Esophagus muscularis mucosa (tissue), 4 donors: Measurements from ENCODE around the gene NEK7. TPM values are rescaled to one million over a fixed set of nuclear protein-coding genes. Genes with fewer than 3 reads are reported as not detected.

Experiments
- DNase-seq: peaks from one replicate; pipeline ENCODE4 v3.0.0-alpha.2; 2017; ENCODE audit errors: extremely low spot score
- H3K27ac ChIP-seq, 4 donors: fragments of 200-600 bp; sonication (generic); replicated peaks in 1 of 4; 1 replicate in 3 of 4; 2 replicates in 1 of 4; pipeline ENCODE4 v1.5.1; 2016 to 2019; ENCODE audit warnings: mild to moderate bottlenecking in 1 of 4
- H3K27me3 ChIP-seq, 4 donors: fragments of 200-600 bp; sonication (generic); one replicate each; pipeline versions ENCODE4 v1.5.1 to v1.6.0; 2016 to 2019
- H3K36me3 ChIP-seq, 4 donors: fragments of 200-600 bp; sonication (generic); one replicate each; pipeline ENCODE4 v1.5.1; 2016 to 2019
- H3K4me1 ChIP-seq, 4 donors: fragments of 200-600 bp; sonication (generic); one replicate each; pipeline ENCODE4 v1.5.1; 2016 to 2019
- H3K4me3 ChIP-seq, 4 donors: fragments of 200-600 bp; sonication (generic); 1 replicate in 2 of 4; 2 replicates in 2 of 4; pipeline ENCODE4 v1.5.1; 2016 to 2019; ENCODE audit warnings: mild to moderate bottlenecking in 4 of 4, moderate library complexity in 1 of 4
- H3K9me3 ChIP-seq, 4 donors: fragments of 200-600 bp; sonication (generic); 1 replicate in 3 of 4; 2 replicates in 1 of 4; pipeline ENCODE4 v1.5.1; 2016 to 2019
- CTCF ChIP-seq, 3 experiments: fragments of 200-600 bp in 2 of 3; fragments of 450-650 bp in 1 of 3; sonication (generic) in 2 of 3; IDR thresholded peaks; one replicate each; pipeline ENCODE4 v1.5.1; 2017 to 2019; ENCODE audit warnings: antibody characterized with exemption in 3 of 3, mild to moderate bottlenecking in 2 of 3, moderate library complexity in 1 of 3
- EP300 ChIP-seq: sonication (generic); formaldehyde crosslinking; IDR thresholded peaks from one replicate; pipeline ENCODE4 v1.6.1; 2017; ENCODE audit warnings: antibody characterized with exemption
- POLR2A ChIP-seq: fragments of 450-650 bp; IDR thresholded peaks from one replicate; pipeline ENCODE4 v1.6.1; 2017; ENCODE audit warnings: antibody characterized with exemption, moderate library complexity, mild to moderate bottlenecking, low read depth
- POLR2AphosphoS5 ChIP-seq, 2 donors: sonication (generic); formaldehyde crosslinking; IDR thresholded peaks; one replicate each; pipeline ENCODE4 v1.6.1; 2017; ENCODE audit warnings: antibody characterized with exemption in 2 of 2
- WGBS: methylation state at CpG from one replicate; pipeline ENCODE4 v1.1.5; 2018; 5-methylcytosine and 5-hydroxymethylcytosine counted together
- intact Hi-C: fragments of 100-400 bp; cut with DNase I; formaldehyde crosslinking; loops from one replicate; pipeline ENCODE4 v1.15.1; 2023
- total RNA-seq, 4 donors: library from RNA; depleted of rRNA; stranded (reverse); fragments of >200 nt; gene quantifications; one replicate each; pipeline versions ENCODE4 v1.1.0 to v1.2.1, GENCODE V29; 2016

NEK7 gene
- total RNA-seq, 4 donors from 2014 or later, result 110 to 196 (median 158) TPM

- H3K36me3 ChIP-seq, result peaks cover 0 to under 1% (median 0%) of the 10 kb centered on the region in 4 donors
- WGBS, result 47% methylated on average over 1 of the region's 1 CpG
Observed at GRCh38 chr1:198272492-198272891, 115.7 kb downstream of the NEK7 start.

GRCh38 chr1:198273748-198274295, 117.0 kb downstream of the NEK7 start:
- no peaks in the 10 kb centered on the region for H3K36me3 ChIP-seq
- 83% methylated on average over 1 of the region's 1 CpG for WGBS
- no peak for DNase-seq
- H3K4me1 ChIP-seq, result peaks cover 0 to 19% (median 0%) of the 10 kb centered on the region in 4 donors
- no peaks in the 10 kb centered on the region for H3K27me3 ChIP-seq
- no peaks in the 10 kb centered on the region for H3K9me3 ChIP-seq
- no peak overlapping the region for H3K27ac ChIP-seq
- TF ChIP-seq CTCF (IDR thresholded peaks at IDR 0.05), result no peak
- TF ChIP-seq POLR2A, result no peak
- no peak for TF ChIP-seq POLR2AphosphoS5 (IDR thresholded peaks at IDR 0.05)
- TF ChIP-seq EP300, result no peak
- intact Hi-C loops, result no loop called here
- no peak overlapping the region for H3K4me3 ChIP-seq

More at GRCh38 chr1:198272492-198272891, 115.7 kb downstream of the NEK7 start:
- peaks cover 0 to 27% (median 0%) of the 10 kb centered on the region in 4 donors for H3K4me1 ChIP-seq
- intact Hi-C loops, result no loop called here
- H3K27me3 ChIP-seq, result no peaks in the 10 kb centered on the region
- TF ChIP-seq POLR2A (no peak), POLR2AphosphoS5 (IDR thresholded peaks at IDR 0.05) (no peak), EP300 (no peak)
- no peak for DNase-seq
- H3K9me3 ChIP-seq, result no peaks in the 10 kb centered on the region
- H3K27ac ChIP-seq, result no peak overlapping the region
- H3K4me3 ChIP-seq, result no peak overlapping the region

GRCh38 chr1:198275597-198275996, 118.8 kb downstream of the NEK7 start:
- no peak for TF ChIP-seq EP300
- no peak for TF ChIP-seq POLR2AphosphoS5 (IDR thresholded peaks at IDR 0.05)
- TF ChIP-seq POLR2A, result no peak
- no peak for TF ChIP-seq CTCF (IDR thresholded peaks at IDR 0.05)

GRCh38 chr1:198276241-198276640, 119.4 kb downstream of the NEK7 start:
- WGBS, result 96% methylated on average over 1 of the region's 1 CpG
- intact Hi-C loops, result no loop called here

More at GRCh38 chr1:198275597-198275996, 118.8 kb downstream of the NEK7 start:
- Histone ChIP-seq H3K4me1 (peaks cover 0 to 14% (median 0%) of the 10 kb centered on the region in 4 donors), H3K36me3 (peaks cover 0 to 4% (median 0%) of the 10 kb centered on the region in 4 donors), H3K9me3 (no peaks in the 10 kb centered on the region), H3K27me3 (no peaks in the 10 kb centered on the region), H3K27ac (no peak overlapping the region), H3K4me3 (no peak overlapping the region)
- WGBS, result 78% methylated on average over 1 of the region's 1 CpG
- no peak for DNase-seq
- intact Hi-C loops, result no loop called here

GRCh38 chr1:198278943-198279342, 122.1 kb downstream of the NEK7 start:
- H3K9me3 ChIP-seq, result no peaks in the 10 kb centered on the region
- no peak overlapping the region for H3K27ac ChIP-seq
- peaks cover 0 to 4% (median 0%) of the 10 kb centered on the region in 4 donors for H3K36me3 ChIP-seq
- H3K27me3 ChIP-seq, result no peaks in the 10 kb centered on the region
- intact Hi-C loops, result no loop called here
- 83% methylated on average over 1 of the region's 1 CpG for WGBS
- no peak for DNase-seq
- TF ChIP-seq EP300, result no peak
- no peak for TF ChIP-seq POLR2A
- no peak for TF ChIP-seq POLR2AphosphoS5 (IDR thresholded peaks at IDR 0.05)
- TF ChIP-seq CTCF (IDR thresholded peaks at IDR 0.05), result no peak
- H3K4me1 ChIP-seq, result no peaks in the 10 kb centered on the region
- no peak overlapping the region for H3K4me3 ChIP-seq

More at GRCh38 chr1:198276241-198276640, 119.4 kb downstream of the NEK7 start:
- H3K9me3 ChIP-seq, result no peaks in the 10 kb centered on the region
- no peaks in the 10 kb centered on the region for H3K27me3 ChIP-seq
- H3K4me3 ChIP-seq, result no peak overlapping the region
- peaks cover 0 to 4% (median 0%) of the 10 kb centered on the region in 4 donors for H3K36me3 ChIP-seq
- TF ChIP-seq POLR2AphosphoS5 (IDR thresholded peaks at IDR 0.05) (no peak), POLR2A (no peak), CTCF (IDR thresholded peaks at IDR 0.05) (no peak), EP300 (no peak)
- H3K4me1 ChIP-seq, result peaks cover 0 to 14% (median 0%) of the 10 kb centered on the region in 4 donors
- DNase-seq, result no peak
- H3K27ac ChIP-seq, result no peak overlapping the region
